Urinary bladder (tissue), 4 donors: ENCODE measurements around the gene BCR. TPM values are rescaled to one million over a fixed set of nuclear protein-coding genes. Genes with fewer than 3 reads are reported as not detected.
A peak's percentile ranks its signal among the peaks of the same experiment; 100 is the strongest.
"Not testable (repeated sequence)": the region's sequence is repeated elsewhere in the genome, so short reads cannot be mapped to it uniquely, and the experiment has no call there.

Experiments
- DNase-seq: peaks from one replicate; pipeline ENCODE4 v3.0.0-alpha.2; 2015; ENCODE audit errors: extremely low spot score
- H3K27ac ChIP-seq: one replicate; pipeline ENCODE4 v1.5.1; 2013; ENCODE audit warnings: low read depth, mild to moderate bottlenecking, moderate library complexity
- H3K36me3 ChIP-seq: one replicate; pipeline ENCODE4 v1.6.1; 2013; ENCODE audit warnings: mild to moderate bottlenecking, moderate library complexity; ENCODE audit not compliant: insufficient read depth
- H3K4me1 ChIP-seq: one replicate; pipeline ENCODE4 v1.6.1; 2013; ENCODE audit warnings: mild to moderate bottlenecking, moderate library complexity; ENCODE audit not compliant: insufficient read depth
- H3K4me3 ChIP-seq: one replicate; pipeline ENCODE4 v1.5.1; 2013; ENCODE audit warnings: low read depth, low read length
- WGBS: extraction: QIAGEN DNeasy Blood & Tissue Kit; methylation state at CpG from one replicate; pipeline ENCODE4 v1.1.7; 2013; 5-methylcytosine and 5-hydroxymethylcytosine counted together
- polyA plus RNA-seq: library from polyadenylated mRNA; stranded (reverse); fragments of 200-250 nt; gene quantifications from one replicate; pipeline ENCODE4 v1.2.3, GENCODE V29; 2013
- total RNA-seq: library from RNA; depleted of rRNA; stranded (reverse); fragments of >200 nt; gene quantifications from one replicate; pipeline ENCODE4 v1.2.3, GENCODE V29; 2014
- donor health status: healthy with polysubstance abuse.
- donor health status: healthy.

Gene BCR
- total and polyA plus RNA-seq, 2 donors, result 14.1 to 35.0 TPM

- DNase-seq, H3K4me3 ChIP-seq, H3K27ac ChIP-seq, H3K4me1 ChIP-seq, H3K36me3 ChIP-seq: not testable (repeated sequence)
- WGBS, result 95% methylated on average over 18 of the region's 18 CpGs
Measured at GRCh38 chr22:23311635-23312420, 131.5 kb downstream of the BCR start.

GRCh38 chr22:23313791-23314567, 133.7 kb downstream of the BCR start:
- no peaks in the 10 kb centered on the region for H3K36me3 ChIP-seq
- H3K4me3 ChIP-seq, result no peak overlapping the region
- WGBS, result 89% methylated on average over 14 of the region's 14 CpGs
- H3K4me1 ChIP-seq, result no peaks in the 10 kb centered on the region
- DNase-seq, result no peak
- no peak overlapping the region for H3K27ac ChIP-seq

DNA sequence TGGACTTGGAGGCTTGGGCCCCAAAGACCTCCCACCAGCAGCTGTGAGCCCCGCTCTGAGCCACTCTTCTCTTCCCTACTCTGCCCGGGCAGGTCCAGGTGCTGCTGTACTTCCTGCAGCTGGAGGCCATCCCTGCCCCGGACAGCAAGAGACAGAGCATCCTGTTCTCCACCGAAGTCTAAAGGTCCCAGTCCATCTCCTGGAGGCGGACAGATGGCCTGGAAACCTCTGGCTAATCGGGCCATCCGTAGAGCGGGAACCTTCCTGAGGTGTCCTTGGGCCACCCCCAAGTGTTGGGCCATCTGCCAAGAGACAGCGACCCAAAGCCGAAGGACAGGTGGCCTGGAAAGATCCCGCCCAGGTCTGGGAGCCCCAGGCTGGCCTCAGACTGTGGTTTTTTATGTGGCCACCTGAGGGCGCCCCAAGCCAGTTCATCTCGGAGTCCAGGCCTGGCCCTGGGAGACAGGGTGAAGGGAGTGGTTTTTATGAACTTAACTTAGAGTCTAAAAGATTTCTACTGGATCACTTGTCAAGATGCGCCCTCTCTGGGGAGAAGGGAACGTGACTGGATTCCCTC, 135.1 kb downstream of the BCR start:
- Histone ChIP-seq H3K27ac (no peak overlapping the region), H3K36me3 (no peaks in the 10 kb centered on the region), H3K4me1 (no peaks in the 10 kb centered on the region), H3K4me3 (no peak overlapping the region)
- 37% methylated on average over 15 of the region's 15 CpGs for WGBS
- peak; percentile 7 for DNase-seq

GRCh38 chr22:23316596-23316995, 136.3 kb downstream of the BCR start:
- not testable (repeated sequence) for DNase-seq, H3K27ac ChIP-seq
- 76% methylated on average over 7 of the region's 11 CpGs for WGBS

GRCh38 chr22:23318316-23318715, 138.0 kb downstream of the BCR start:
- DNase-seq, H3K36me3 ChIP-seq, H3K4me1 ChIP-seq, H3K27ac ChIP-seq, H3K4me3 ChIP-seq: not testable (repeated sequence)
- whole genome bisulfite sequencing, result 91% methylated on average over 7 of the region's 9 CpGs

More at GRCh38 chr22:23316596-23316995, 136.3 kb downstream of the BCR start:
- not testable (repeated sequence) for H3K4me3 ChIP-seq, H3K36me3 ChIP-seq, H3K4me1 ChIP-seq

DNA sequence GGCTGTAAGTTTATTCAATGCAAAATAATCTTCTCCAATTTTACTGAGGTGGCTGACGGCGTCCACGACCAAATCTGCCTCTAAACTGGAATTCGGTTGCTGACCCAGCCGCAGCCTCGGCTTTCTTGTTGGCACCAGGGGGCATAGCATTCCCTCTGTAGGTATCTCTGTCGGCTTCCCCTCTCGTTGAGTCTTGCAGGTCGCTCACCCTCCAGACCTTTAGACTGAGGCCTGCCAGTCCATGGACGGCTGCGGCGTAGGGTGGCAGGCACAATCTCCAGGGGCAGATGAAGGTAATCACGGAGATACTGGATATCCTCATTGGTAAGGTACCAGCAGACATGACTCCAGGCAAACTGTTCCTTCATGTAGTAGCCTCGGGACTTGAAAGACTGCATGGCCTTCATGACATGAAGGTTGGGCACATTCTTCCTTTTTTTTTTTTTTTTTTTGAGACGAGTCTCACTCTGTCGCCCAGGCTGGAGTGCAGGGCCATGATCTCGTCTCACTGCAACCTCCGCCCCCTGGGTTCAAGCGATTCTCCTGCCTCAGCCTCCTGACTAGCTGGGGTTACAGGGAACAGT, 142.3 kb downstream of the BCR start:
- not testable (repeated sequence) for H3K4me1 ChIP-seq, H3K27ac ChIP-seq, H3K4me3 ChIP-seq, DNase-seq, H3K36me3 ChIP-seq
- WGBS, result 78% methylated on average over 19 of the region's 19 CpGs

GRCh38 chr22:23323960-23324688, 143.8 kb downstream of the BCR start:
- H3K4me1 ChIP-seq, DNase-seq, H3K27ac ChIP-seq, H3K4me3 ChIP-seq, H3K36me3 ChIP-seq: not testable (repeated sequence)
- WGBS, result 81% methylated on average over 6 of the region's 6 CpGs

DNA sequence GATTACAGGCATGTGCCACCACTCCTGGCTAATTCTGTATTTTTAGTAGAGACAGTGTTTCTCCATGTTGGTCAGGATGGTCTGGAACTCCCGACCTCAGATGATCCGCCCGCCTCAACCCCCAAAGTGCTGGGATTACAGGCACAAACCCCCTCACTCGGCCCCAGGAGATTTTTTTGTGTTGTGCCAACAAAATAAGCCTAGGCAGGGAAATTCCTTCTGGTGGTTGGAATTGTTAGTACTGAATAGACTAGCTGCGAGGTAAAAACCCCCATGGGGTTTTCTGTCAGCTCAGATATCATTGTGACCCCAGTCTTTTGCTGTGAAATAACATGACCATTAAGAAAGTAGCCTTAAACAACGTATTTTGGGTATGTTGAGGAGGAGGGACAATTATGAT, 144.9 kb downstream of the BCR start:
- Histone ChIP-seq H3K36me3 (no peaks in the 10 kb centered on the region), H3K4me3 (no peak overlapping the region), H3K27ac (no peak overlapping the region), H3K4me1 (no peaks in the 10 kb centered on the region)
- DNase-seq, result no peak
- 59% methylated on average over 6 of the region's 6 CpGs for WGBS

- DNase-seq, H3K4me1 ChIP-seq, H3K27ac ChIP-seq, H3K36me3 ChIP-seq, H3K4me3 ChIP-seq: not testable (repeated sequence)
Measured at GRCh38 chr22:23333822-23334221, 153.5 kb downstream of the BCR start.

- H3K27ac ChIP-seq, DNase-seq, H3K4me3 ChIP-seq, H3K36me3 ChIP-seq, H3K4me1 ChIP-seq: not testable (repeated sequence)
- WGBS, result 94% methylated on average over 3 of the region's 9 CpGs
Measured at GRCh38 chr22:23337672-23338071, 157.4 kb downstream of the BCR start.

- not testable (repeated sequence) for DNase-seq, H3K4me1 ChIP-seq
- WGBS, result 78% methylated on average over 9 of the region's 10 CpGs
Measured at GRCh38 chr22:23341942-23342695, 161.8 kb downstream of the BCR start.

GRCh38 chr22:23351321-23351720, 171.0 kb downstream of the BCR start:
- Histone ChIP-seq H3K4me3 (no peak overlapping the region), H3K36me3 (no peaks in the 10 kb centered on the region), H3K27ac (no peak overlapping the region), H3K4me1 (no peaks in the 10 kb centered on the region)
- no peak for DNase-seq
- WGBS, result 47% methylated on average over 1 of the region's 1 CpG

More at GRCh38 chr22:23341942-23342695, 161.8 kb downstream of the BCR start:
- not testable (repeated sequence) for H3K36me3 ChIP-seq, H3K4me3 ChIP-seq, H3K27ac ChIP-seq
